Stimulated activated CD8-positive, alpha-beta memory T cell treated with anti-CD3 and anti-CD28 coated beads, Interleukin-4, amount 100 ng/mL, for 4 hours (primary cell): Measurements from ENCODE around the gene SLC7A8.

Source experiments
- DNase-seq, 2 donors: peaks; one replicate each; pipeline ENCODE4 v3.0.0-alpha.2; 2020; ENCODE audit warnings: low read depth in 2 of 2, low spot score in 1 of 2

Gene SLC7A8

DNA sequence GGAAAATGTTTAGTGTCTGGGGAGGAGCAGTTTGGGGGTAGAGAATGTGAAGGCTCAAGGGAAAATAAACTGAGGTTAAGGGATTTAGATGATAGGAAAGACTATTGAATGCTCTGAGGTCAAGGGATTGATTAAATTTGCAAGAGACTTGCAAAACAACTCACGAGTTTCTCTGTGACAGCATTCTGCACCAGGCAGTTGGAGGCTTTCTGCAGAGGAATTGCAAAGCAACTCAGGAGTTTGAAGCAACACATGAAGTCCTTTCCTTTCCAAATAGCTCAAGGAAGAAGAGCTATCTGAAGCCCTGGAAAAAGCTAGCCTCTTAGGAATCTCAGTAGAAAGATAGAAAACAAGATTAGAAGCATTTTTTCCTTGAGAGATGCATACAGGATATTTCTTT is 23.9 kb downstream of the SLC7A8 start:
- DNase-seq: no peak

DNA sequence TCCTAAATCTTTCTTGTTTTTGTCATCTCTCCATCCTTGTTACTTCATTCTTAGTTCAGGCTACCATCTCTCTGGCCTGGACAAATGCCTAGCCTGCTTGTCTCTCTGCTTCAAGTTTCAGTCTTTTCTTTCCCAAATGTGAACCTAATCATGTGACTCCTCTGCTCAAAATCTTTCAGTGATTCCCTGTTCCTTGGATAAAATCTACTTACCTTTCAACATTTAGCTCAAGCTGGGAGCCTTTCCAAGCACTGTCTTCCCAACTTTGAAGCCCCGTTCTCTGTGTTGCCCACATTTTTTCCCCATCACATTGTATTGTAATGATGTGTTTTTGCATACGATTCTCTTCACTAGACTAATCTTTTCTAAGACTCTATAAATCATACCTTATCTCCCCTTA is 24.7 kb downstream of the SLC7A8 start:
- DNase-seq: no peak

- no peak for DNase-seq
Measured at GRCh38 chr14:23154964-23155587, 28.4 kb downstream of the SLC7A8 start.

GRCh38 chr14:23153851-23154796 is 29.3 kb downstream of the SLC7A8 start:
- no peak for DNase-seq

DNA sequence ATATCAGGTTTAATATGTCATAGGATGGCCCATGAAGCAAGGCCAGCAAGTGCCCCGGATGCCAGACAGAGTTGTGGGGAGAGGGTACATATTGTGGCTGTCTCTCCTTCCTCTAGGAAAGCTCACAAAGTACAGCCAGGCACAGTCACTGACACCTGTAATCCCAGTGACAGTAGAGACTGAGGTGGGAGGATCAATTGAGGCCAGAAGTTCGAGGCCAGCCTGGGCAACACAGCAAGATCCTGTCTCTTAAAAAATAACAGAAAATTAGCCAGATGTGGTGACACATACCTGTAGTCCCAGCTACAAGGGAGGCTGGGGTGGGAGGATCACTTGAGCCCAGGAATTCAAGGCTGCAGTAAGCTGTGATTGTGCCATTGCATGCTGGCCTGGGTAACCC is 32.1 kb downstream of the SLC7A8 start:
- DNase-seq: no peak

DNA sequence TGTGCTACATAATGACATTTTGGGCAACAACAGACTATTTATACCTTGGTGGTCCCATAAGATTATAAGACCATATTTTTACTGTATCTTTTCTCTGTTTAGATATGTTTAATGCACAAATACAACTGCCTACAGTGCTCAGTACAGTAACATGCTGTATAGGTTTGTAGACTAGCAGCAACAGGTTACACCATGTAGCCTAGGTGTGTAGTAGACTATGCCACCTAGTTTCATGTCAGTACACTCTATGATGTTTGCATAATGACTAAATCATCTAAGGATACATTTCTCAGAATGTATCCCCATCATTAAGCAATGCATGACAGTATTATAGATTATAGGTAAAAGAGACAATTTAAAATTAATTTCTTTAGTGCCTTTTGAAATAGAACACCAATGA is 33.7 kb downstream of the SLC7A8 start:
- no peak for DNase-seq

- DNase-seq: no peak
Measured at GRCh38 chr14:23148591-23149249, 34.7 kb downstream of the SLC7A8 start.

- DNase-seq: no peak
Measured at GRCh38 chr14:23147676-23148075, 35.8 kb downstream of the SLC7A8 start.

GRCh38 chr14:23146980-23147379 is 36.5 kb downstream of the SLC7A8 start:
- DNase-seq: no peak

- no peak for DNase-seq
Measured at GRCh38 chr14:23146351-23146910, 37.0 kb downstream of the SLC7A8 start.

DNA sequence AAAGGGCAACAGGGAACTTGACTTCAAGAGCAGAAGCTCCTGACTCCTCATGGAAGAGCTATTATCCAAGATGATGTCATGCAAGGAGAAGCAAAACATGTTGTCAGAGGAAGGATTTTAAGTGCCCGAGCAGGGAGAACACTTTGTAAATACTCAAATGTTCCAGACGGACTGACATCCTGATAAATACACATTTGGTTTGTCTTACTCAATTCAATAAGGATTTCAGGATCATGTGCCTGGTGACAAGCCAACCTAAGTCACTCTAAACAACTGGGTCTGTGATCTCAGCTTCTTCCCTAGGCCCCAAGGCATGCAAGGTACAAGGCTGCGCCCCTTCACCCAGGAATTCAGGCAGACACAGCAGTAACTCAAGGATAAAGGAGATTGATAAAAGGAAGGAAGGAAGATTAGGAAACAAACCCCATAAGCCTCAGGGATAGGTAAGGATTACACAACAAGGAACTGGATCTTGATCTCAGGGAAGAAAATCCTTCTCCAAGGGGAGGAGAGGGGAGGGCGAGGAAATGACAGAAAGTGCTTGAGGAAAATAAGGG is 37.6 kb downstream of the SLC7A8 start:
- DNase-seq: no peak

DNA sequence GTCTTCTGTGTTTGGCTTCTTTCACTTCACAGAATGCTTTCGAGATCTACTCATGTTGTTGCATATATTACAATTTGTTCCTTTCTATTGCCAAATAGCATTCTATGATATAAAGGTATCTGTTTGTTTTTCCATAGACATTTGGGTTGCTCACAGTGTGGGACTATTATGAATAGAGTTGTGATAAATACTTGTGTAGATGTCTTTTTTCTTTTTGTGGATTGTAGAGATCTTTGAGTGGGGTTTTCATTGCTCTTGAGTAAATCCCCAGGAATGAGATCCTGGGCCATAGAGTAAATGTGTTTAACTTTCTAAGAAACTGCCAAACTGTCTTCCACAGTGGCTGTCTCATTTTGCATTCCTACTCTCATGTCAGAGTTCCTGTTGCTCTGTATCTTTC is 39.5 kb downstream of the SLC7A8 start:
- DNase-seq: no peak

GRCh38 chr14:23142826-23143225 is 40.6 kb downstream of the SLC7A8 start:
- no peak for DNase-seq

GRCh38 chr14:23141706-23142444 is 41.6 kb downstream of the SLC7A8 start:
- DNase-seq: no peak

DNA sequence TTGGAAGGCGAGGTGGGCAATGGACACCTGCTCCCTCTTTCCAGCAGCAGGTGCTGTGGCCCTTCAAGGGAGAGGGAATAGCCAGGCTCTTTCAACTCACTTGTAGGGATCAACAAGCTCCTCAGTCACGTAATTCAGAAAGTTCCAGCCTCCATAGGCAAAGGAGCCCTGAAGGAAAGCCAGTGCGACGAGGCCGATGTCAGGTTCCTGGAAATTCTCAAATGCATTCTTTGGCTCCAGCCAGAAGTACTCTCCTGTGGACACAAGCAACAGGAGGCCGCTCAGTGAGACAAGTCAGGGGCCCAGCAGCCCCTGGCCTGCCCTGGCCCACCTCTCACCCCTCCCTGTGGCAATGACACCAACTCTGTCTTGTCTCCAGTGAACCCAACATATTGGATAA is 43.1 kb downstream of the SLC7A8 start:
- no peak for DNase-seq

- no peak for DNase-seq
Measured at GRCh38 chr14:23139874-23140273, 43.6 kb downstream of the SLC7A8 start.

DNA sequence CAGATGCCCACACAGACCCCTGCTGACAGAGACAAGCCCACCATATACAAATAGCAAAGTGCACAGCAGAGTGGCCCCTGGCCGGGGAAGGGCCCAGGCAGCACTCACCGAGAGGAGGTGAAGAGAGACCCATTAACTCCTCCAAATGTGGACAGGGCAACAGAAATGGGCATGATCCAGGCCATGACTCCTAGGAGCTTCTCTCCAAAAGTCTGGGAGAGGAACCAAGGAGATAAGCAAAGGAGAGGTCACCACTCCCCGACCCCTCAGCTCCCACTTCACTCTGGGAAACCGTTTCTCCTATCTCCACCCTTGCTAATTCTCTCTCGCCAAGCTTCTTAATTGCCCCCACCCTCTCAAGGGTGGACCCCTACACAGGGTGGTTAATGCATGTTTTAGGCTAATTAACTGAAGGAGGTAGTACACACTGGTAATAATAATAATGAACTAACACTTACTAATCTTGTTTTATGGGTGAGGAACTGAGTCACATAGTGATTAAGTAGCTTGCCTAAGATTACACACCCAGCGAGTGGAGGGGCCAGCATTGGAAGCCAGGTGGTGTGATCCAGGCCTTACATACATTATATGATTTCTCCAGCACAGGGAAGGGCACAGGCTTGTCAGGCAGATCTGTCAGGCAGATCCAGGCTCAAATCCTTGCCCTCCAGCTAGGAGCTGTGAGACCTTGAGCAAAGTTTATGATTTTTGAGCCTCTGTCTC is 45.5 kb downstream of the SLC7A8 start:
- DNase-seq: no peak

DNA sequence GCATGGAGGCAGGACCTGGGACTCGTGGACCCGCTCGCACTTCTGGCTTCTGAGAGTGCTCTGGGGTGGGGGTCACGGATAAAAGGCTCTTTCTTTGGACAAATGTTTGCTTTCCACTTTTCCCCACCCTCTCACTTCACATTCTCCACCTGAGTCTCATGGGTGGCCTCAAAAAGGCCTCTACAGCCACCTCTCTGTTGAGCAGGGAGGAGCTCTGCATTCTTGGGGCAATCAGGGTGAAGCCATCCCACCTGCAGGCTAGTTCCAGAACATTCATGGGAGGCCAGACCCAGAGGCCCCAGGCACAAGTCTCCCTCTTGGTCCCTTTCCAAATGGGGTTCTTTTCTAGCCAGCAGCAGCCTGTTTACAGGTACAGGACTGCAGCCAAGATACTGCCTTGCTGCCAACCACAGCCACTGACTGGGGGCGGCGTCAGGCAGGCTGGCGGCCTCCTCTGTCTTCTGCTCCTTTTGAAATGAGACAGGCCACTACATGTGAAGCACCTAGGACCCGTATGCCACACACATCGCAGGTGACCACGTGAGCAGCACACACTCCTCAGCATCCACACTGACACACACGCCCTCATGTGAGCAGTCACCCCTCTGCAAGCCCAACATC is 46.2 kb downstream of the SLC7A8 start:
- no peak for DNase-seq

- no peak for DNase-seq
Measured at GRCh38 chr14:23136566-23137133, 46.8 kb downstream of the SLC7A8 start.
